ENCODE measurements around the gene TMEM175.

TMEM175 gene

GRCh38 chr4:960140-960635 is 27.9 kb downstream of the TMEM175 start:
- DNase-seq (ENCODE audit: low spot score): no peak

DNA sequence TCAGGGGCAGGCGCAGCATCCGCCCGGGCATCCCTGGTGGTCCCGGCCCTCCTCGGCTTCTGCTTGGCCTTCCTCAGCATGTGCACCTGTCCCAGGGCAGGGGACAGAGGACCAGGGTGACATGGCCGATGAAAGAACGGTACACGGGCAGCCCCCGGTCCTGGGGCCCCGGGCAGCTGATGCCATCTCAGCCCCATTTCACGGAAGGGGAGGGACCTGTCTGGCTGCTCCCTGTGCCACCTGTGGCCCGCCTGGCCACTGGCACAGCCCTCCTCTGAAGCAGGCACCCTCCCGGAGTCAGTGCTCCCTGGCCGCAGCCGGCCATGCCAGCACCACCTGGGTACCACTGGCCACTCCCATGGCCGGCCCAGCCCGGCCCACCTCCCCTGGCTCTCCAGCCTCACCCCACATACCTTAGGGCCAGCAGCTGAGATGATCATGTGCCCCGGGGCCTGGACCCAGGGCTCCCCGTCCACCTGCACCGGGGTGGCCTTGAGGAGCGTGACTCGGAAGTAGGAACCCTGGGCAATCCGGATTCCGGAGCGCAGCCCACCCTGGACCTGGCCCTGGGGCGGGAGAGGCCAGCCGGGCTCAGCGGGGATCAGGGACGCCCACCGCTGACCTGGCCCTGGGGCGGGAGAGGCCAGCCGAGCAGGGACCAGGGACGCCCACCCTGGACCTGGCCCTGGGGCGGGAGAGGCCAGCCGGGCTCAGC is 28.5 kb downstream of the TMEM175 start:
- DNase-seq (ENCODE audit: low spot score): no peak

GRCh38 chr4:961351-962230 is 29.3 kb downstream of the TMEM175 start:
- no peak for DNase-seq (ENCODE audit: low spot score)

- DNase-seq (ENCODE audit: low spot score): no peak
Measured at GRCh38 chr4:962231-963208, 30.3 kb downstream of the TMEM175 start.

DNA sequence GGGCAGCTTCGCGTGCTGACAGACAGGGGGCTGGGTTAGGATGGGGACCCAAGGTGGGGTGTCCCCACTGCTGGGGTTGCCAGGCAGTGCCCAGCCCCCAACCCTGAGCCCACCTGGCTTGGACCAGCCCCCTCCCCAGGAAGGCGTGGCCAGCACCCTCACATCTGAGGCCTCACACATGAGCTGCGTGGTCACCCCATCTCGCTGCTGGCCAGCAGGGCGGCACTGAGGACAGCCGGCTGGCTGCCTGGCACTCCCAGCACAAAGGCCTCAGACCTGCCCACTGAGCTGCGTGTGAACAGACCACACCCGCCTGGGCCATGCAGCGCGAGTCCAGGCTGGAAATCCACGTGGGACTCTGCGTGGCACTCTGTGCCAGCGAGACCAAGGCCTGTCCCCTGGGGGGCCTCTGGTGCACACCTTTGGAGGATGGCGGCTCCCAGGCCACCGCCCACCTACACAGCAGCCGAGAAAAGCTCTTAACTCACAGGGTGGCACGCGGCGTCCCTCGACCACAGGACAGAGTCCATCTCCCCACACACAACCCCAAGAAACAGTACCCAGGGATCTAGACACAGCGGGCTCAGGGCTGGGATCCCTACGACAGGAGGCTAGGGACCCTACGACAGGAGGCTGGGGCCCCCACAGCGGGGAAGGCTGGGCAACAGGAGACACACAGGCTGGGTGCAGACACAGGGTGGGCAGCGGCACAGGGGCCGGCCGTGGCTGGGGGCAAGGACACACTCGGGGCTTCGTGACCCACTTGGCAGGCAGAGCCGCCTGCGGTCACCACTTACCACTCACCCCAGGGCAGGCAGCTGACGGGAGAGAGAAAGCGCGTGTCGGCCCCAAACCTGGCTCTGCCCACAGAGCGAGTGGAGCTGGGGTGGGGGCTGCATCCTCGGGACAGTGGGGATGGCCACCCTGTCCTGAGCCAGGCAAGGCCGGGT is 31.3 kb downstream of the TMEM175 start:
- no peak for DNase-seq (ENCODE audit: low spot score)

GRCh38 chr4:964346-965025 is 32.2 kb downstream of the TMEM175 start:
- DNase-seq (ENCODE audit: low spot score): no peak

DNA sequence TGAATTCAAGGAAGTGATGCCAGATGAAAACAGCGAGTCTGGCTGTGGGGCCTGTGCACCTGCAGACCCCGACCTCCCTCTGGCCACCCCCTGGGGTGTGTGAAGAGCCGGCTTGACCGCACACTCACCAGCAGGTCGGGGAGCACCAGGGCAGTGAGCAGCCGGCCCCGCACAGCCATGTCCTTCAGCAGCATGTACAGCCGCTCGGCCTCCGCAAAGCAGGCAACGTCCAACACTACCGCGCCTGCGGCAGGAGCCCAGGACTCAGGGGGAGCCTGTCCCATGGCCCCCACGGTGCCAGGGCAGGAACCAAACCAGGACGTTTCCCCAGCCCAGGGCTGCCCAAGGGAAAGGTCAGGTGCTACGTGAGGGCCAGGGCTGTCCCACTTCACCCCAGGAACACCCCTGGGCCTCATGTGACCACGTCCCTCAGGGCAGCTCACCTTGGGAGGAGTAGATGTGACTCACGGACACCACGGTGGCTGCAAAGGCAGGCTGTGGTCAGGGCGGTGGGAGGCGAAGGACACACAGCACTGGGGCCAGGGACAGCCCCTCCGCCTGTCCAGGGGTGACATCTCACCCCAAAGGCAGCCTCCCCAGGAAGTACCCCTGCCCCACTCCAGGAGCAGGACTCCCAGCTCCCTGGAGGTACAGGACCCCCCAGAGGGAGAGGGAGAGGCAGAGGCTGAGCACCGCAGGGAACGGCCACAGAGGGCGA is 32.9 kb downstream of the TMEM175 start:
- no peak for DNase-seq (ENCODE audit: low spot score)

GRCh38 chr4:965766-966134 is 33.5 kb downstream of the TMEM175 start:
- no peak for DNase-seq (ENCODE audit: low spot score)

DNA sequence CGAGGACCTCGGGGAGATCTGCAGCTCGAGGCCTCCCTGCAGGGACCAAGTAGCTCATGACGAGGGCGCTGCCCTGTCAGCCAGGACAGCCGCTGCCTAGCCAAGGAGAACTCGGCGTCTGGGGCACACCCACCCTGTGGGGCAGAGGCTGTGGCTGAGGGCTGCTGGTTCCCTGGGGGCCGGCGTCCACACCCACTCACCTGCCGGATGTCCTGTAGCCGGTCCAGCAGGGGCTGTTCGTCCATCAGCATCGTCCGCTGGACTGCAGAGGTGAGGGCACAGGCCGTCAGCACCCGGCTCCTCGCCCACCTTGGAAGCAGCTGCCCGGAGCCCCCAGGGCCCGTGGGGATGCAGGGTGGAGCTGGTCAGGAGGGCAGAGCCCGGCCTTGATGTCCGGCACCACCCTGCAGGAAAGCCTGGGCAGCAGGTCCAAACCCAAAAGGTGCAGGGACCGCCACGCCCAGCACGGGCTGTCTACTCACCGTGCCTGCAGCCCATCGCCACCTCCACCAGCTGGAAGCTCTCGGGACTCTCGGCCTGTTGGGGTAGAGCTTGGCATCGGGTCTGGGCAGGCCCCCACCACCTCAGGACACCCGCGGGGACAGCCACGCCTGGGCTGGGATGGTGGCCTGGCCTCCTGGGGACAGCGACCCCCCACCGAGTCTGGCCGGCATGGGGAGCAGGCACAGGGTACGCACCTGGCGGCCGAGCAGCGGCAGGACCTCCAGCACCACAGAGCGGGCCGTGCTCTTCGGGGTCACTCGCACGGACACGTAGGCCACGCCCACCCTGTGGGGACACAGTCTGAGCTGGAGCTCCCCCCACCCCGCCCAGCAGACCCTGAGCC is 34.2 kb downstream of the TMEM175 start:
- DNase-seq (ENCODE audit: low spot score): no peak

DNA sequence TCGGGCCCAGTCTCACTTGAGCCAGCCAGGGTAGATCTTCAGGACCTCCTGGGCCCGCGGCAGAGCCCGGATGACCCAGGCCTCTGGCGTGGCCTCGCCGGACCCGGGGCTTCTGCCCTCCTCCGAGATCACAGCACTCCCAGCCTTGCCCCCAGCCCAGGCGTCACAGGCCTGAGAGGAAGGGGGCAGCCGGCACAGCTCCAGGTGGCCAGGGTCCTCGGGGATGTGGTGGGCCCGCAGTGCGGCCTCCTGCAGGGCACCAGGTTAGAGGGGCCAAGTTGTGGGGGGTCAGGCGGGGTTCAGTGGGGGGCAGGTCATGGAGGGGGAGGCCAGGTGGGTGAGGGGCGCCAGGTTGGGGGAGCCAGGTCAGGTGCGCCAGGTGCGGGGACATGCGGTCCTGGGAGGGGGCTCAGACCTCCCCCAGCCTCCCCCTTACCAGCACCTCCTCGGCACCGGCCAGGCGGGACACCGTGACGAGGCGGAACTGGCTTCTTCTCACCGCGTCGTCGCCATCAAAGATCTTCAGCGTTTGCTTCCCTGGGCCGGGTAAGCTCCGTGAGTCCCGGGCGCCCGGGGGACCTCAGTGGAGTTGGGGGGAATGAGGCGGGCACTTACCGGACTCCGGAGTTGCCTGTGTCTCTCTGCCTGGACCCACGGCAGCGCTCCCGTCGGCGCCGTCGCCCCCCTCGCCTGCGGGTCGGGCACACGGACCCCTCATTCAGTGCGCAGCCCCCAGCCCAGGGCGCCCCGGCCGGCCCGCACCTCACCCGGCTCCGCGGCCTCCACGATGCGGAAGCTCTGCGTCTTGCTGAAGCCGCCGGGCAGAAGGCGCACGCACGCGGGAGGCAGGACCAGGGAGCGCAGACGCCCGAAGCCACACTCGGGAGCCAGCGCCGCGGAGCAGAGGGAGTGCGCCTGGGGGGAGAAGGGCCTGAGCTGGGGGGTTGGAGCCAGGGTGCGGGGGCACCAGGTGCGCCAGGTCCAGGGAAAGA is 35.1 kb downstream of the TMEM175 start:
- no peak for DNase-seq (ENCODE audit: low spot score)

GRCh38 chr4:968221-968620 is 36.0 kb downstream of the TMEM175 start:
- no peak for DNase-seq (ENCODE audit: low spot score)

- DNase-seq (ENCODE audit: low spot score): no peak
Measured at GRCh38 chr4:968621-969394, 36.5 kb downstream of the TMEM175 start.

DNA sequence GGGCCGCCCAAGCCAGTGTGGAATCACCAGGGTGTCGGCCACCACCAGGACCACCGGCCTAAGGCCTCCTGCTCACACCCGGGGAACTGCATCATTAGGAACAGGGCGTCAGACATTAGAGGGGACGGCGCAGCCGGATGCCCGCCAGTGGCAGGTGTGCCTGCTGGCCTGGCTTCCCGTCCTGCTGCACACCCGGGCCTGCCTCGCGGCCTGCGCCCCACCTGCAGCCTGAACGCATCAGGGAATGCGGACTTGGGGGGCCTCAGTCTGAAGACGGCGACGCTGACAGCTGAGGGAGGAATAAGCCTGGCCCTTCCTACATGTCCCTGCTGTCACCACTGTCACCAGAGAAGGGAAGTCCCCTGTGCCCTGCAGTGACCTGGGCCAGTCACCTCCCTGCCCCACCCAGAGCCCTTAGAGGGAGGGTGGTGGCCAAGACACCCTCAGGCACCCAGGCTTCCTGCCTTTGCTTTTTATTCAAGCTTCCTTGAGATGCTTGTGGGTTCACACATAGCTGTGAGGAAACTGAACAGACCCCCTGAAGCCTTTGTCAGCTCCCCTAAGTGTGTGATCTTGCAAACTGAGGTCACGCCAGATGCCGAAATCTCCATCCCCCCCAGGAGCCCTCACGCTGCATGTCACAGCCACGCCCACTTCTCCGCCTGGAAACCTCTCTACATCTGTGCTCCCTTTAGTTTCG is 37.9 kb downstream of the TMEM175 start:
- DNase-seq (ENCODE audit: low spot score): no peak

DNA sequence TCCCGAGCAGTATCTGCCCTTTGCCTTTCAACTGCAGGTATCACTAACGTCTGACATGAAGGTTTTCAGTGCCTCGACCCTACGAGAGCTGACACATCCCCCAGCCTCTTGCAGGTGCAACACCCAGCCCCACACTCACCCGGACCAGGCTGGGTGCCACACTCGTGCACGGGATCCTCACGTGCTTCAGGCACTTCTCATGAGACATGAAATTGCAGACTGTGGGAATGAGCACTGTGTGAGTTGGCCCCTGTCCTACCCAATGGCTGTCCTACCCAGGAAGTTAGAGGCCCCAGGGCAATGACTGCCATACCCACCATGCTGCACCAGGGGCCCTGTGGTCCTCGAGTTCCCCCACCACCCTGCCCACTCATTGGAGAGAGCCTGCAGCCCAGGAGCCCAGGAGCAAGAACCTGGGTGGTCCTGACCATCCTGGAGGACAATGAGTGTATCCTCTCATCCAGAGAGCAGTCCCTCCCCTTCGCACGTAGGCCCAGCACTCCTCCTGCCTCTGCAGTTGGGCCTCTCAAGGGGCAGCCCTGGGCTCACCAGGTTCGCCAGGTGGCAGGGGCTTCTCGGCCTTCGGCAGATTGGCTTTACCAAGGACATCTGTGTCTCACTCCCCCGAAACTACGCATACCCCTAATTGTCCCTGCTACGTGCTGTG is 38.7 kb downstream of the TMEM175 start:
- DNase-seq (ENCODE audit: low spot score): no peak

All from kidney tubule cell (primary cell).